Measurements from ENCODE around the gene FAM221A. TPM values are rescaled to one million over a fixed set of nuclear protein-coding genes. Genes with fewer than 3 reads are reported as not detected.

FAM221A gene
- total RNA-seq, 1 donor from 2014 or later = 4.7 TPM

GRCh38 chr7:23687011-23687410 lies 7.0 kb downstream of the FAM221A start:
- no peak overlapping the region for H3K27ac ChIP-seq

GRCh38 chr7:23689165-23689564 lies 9.2 kb downstream of the FAM221A start:
- TF ChIP-seq POLR2A (IDR thresholded peaks at IDR 0.05) (no peak), POLR2AphosphoS5 (IDR thresholded peaks at IDR 0.05; ENCODE audit: insufficient read depth in 1 of 2, low read depth in 1 of 2) (no peak), CTCF (IDR thresholded peaks at IDR 0.05) (no peak)
- H3K4me3 ChIP-seq = no peak overlapping the region
- H3K9me3 ChIP-seq = no peaks in the 10 kb centered on the region
- H3K27me3 ChIP-seq = no peaks in the 10 kb centered on the region
- H3K36me3 ChIP-seq = peaks cover 0 to 6% of the 10 kb centered on the region in 2 donors
- DNase-seq (ENCODE audit: extremely low spot score in 2 of 2) = no peak
- no peak overlapping the region for H3K27ac ChIP-seq
- intact Hi-C loops (cut with DNase I) = no loop called here
- H3K4me1 ChIP-seq = no peaks in the 10 kb centered on the region

More at GRCh38 chr7:23687011-23687410, 7.0 kb downstream of the FAM221A start:
- Histone ChIP-seq H3K9me3 (no peaks in the 10 kb centered on the region), H3K4me1 (no peaks in the 10 kb centered on the region), H3K4me3 (no peak overlapping the region), H3K36me3 (no peaks in the 10 kb centered on the region), H3K27me3 (no peaks in the 10 kb centered on the region)
- DNase-seq (ENCODE audit: extremely low spot score in 2 of 2) = no peak
- TF ChIP-seq CTCF (IDR thresholded peaks at IDR 0.05) (no peak), POLR2A (IDR thresholded peaks at IDR 0.05) (no peak), POLR2AphosphoS5 (IDR thresholded peaks at IDR 0.05; ENCODE audit: insufficient read depth in 1 of 2, low read depth in 1 of 2) (no peak)
- intact Hi-C loops (cut with DNase I) = no loop called here

- no peak for DNase-seq (ENCODE audit: extremely low spot score in 2 of 2)
- no peaks in the 10 kb centered on the region for H3K4me1 ChIP-seq
- H3K27me3 ChIP-seq = no peaks in the 10 kb centered on the region
- H3K36me3 ChIP-seq = peaks cover 0 to 6% of the 10 kb centered on the region in 2 donors
- no peaks in the 10 kb centered on the region for H3K9me3 ChIP-seq
- no peak overlapping the region for H3K4me3 ChIP-seq
- intact Hi-C loops (cut with DNase I) = no loop called here
- no peak for TF ChIP-seq CTCF (IDR thresholded peaks at IDR 0.05)
- TF ChIP-seq POLR2AphosphoS5 (IDR thresholded peaks at IDR 0.05; ENCODE audit: insufficient read depth in 1 of 2, low read depth in 1 of 2) = no peak
- TF ChIP-seq POLR2A (IDR thresholded peaks at IDR 0.05) = no peak
- no peak overlapping the region for H3K27ac ChIP-seq
Observed at GRCh38 chr7:23691320-23691719, 11.3 kb downstream of the FAM221A start.

- Histone ChIP-seq H3K4me3 (no peak overlapping the region), H3K4me1 (no peaks in the 10 kb centered on the region), H3K36me3 (peaks cover 0 to 6% of the 10 kb centered on the region in 2 donors), H3K9me3 (no peaks in the 10 kb centered on the region), H3K27ac (no peak overlapping the region), H3K27me3 (no peaks in the 10 kb centered on the region)
- no peak for TF ChIP-seq CTCF (IDR thresholded peaks at IDR 0.05)
- TF ChIP-seq POLR2AphosphoS5 (IDR thresholded peaks at IDR 0.05; ENCODE audit: insufficient read depth in 1 of 2, low read depth in 1 of 2) = no peak
- no peak for TF ChIP-seq POLR2A (IDR thresholded peaks at IDR 0.05)
- intact Hi-C loops (cut with DNase I) = no loop called here
- no peak for DNase-seq (ENCODE audit: extremely low spot score in 2 of 2)
Observed at GRCh38 chr7:23693224-23693623, 13.2 kb downstream of the FAM221A start.

- TF ChIP-seq POLR2A (IDR thresholded peaks at IDR 0.05) = no peak
- peak in 1 of 3 experiments; percentile 12 for TF ChIP-seq CTCF (IDR thresholded peaks at IDR 0.05)
- TF ChIP-seq POLR2AphosphoS5 (IDR thresholded peaks at IDR 0.05; ENCODE audit: insufficient read depth in 1 of 2, low read depth in 1 of 2) = no peak
Observed at GRCh38 chr7:23696916-23697441, 17.0 kb downstream of the FAM221A start.

More at GRCh38 chr7:23696916-23697441, 17.0 kb downstream of the FAM221A start:
- Histone ChIP-seq H3K4me3 (no peak overlapping the region), H3K36me3 (peaks cover 0 to 6% of the 10 kb centered on the region in 2 donors), H3K27me3 (no peaks in the 10 kb centered on the region), H3K4me1 (no peaks in the 10 kb centered on the region), H3K9me3 (no peaks in the 10 kb centered on the region), H3K27ac (no peak overlapping the region)
- intact Hi-C loops (cut with DNase I) = no loop called here
- DNase-seq (ENCODE audit: extremely low spot score in 2 of 2) = no peak

All from vagina (tissue), 2 donors.